Fibroblast of skin of abdomen (primary cell): ENCODE results near the gene CDC7. TPM values are rescaled to one million over a fixed set of nuclear protein-coding genes. Genes with fewer than 3 reads are reported as not detected.
"Not testable (repeated sequence)": the region's sequence is repeated elsewhere in the genome, so short reads cannot be mapped to it uniquely, and the experiment has no call there.

Experiments
- DNase-seq: peaks from one replicate; pipeline ENCODE4 v3.0.0-alpha.2; 2013
- polyA plus RNA-seq, 2 experiments: library from polyadenylated mRNA; unstranded; fragments of 120-200 nt; gene quantifications; one replicate each; pipeline ENCODE4 v1.2.1, GENCODE V29; 2013; ENCODE audit not compliant: insufficient read length in 2 of 2

Gene CDC7
- polyA plus RNA-seq (2013, experiment 1 of 2; ENCODE audit: insufficient read length) = 9.6 TPM
- polyA plus RNA-seq (2013, experiment 2 of 2; ENCODE audit: insufficient read length) = 8.9 TPM

- DNase-seq = peak; percentile 93
Measured at GRCh38 chr1:91500756-91501522, at the start of gene CDC7. CDC7 (plus strand) TSS chr1:91500851; CDS start chr1:91501717, 866 bp downstream.

DNA sequence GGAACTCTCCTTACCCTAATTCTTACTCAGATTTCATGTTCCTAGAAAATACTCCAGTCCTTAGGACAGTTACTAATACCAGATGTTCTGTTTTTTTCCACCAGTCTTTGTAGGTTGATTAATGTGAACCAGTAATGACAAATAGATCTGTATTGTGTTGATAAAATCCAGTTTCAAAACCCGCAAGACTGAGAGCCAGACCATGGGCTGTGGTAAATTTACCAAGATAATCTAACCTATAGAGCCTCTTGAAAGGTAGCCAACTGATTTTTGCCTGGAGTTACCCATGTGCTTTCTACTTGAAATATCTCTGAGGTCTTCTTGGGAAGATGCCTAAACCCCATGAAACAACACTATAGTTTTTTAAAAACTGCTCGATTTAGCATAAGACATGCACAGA lies 46.5 kb upstream of the CDC7 start:
- DNase-seq = peak; percentile 24

DNA sequence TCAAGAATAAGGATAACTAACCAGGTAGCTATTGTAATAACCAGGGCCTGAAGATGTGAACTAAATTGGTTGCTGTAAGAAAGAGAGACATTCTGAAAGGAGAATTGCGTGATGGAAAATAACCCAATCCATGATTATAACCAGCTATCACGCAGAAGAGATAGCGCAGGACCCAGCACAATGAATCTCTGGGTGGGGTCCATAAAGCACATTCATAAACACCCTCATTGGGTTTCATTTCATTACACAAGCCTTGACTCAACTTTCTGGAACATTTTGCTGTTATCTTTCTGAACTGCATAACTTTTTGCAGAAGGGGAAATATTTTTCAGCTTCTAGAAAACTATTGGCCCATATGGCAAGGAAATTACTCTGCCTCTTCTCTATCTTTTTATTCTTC lies 45.3 kb upstream of the CDC7 start:
- DNase-seq = no peak

GRCh38 chr1:91455896-91456295 lies 44.8 kb upstream of the CDC7 start:
- DNase-seq = no peak

DNA sequence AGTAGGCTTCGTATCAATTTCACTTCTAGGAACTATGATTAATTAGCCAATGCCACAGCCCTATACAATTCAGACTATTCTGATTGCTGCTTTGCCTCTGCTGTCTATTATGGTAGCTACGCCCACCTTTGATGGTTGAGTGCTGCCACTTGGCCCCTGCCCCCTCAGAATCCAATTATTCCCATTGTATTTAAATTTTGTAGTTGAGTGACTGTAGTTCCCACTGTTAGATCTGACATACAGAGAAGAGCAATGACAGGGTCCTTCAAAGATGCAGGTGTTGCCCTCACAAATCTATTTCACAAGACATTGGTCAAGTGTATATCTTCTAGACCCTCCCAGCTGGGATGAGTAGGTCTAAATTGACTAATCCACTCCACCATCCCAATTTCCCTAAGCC lies 35.3 kb upstream of the CDC7 start:
- DNase-seq = not testable (repeated sequence)

DNA sequence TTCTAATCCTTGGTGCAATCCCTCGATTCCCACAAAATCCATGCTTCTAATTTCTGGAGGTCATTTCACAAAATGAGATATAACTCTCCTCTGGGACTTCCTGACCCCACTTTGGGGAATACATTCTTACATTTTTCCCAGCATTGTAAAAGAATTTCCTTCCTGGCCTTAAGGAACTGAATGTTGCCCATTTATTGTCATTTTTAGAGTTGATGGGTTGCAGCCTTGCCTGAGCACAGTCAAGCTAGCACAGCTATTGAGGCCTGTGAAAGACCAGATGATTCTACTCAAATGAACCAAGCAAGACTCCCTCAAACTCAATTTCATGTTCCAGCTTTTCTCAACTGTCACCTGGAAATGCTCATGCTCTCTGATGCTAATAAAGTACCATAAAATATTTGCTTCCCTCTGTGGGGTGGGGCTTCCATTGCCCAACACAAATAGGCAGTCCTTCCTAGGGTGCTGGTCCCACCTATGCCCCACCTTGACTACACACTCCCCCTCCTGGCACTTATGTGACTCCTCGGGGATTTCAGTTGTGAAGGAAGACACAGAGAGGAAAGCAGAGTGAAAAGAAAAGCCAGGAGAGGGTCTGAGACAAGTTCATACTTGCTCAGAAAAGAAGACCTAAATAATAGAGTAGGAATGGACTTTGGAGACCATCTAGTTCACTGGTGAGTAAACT lies 24.0 kb upstream of the CDC7 start:
- no peak for DNase-seq

GRCh38 chr1:91487469-91487868 lies 13.2 kb upstream of the CDC7 start:
- no peak for DNase-seq

- DNase-seq = no peak
Measured at GRCh38 chr1:91490501-91490900, 10.2 kb upstream of the CDC7 start.

GRCh38 chr1:91498035-91498434 lies 2.6 kb upstream of the CDC7 start:
- DNase-seq = no peak

DNA sequence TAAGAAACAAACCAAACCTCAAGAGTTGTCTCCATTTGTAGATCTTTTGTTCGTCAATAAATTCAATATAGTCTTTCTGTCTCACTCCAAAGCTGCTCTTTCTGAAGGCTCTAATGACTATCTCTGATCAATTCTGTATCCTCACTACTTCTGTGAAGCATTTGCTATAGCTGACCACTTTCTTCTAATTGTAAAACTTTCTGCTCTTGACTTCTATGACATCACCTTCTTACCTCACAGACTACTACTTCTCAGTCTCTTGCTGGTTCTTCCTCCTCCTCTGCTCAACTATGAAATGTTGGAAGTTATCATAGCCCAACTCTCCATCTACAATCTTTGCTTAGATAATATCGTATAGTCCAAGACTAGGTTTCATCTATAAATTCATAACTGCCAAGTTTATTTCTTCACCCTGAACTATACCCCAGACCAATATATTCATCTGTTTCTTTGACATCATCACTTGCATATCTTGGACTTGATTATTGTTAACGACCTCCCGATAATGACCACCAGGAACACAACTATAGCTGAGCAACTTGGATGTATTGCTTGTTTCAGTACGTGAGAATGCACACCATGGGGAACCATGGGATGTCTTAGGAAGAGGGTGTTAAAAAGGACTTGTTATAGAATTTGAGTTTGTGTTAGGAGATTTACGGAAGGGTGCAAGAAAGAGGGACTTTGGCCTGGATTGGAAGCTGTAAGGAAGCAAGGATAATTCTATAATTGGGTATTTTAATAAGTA lies 2.0 kb upstream of the CDC7 start:
- no peak for DNase-seq

DNA sequence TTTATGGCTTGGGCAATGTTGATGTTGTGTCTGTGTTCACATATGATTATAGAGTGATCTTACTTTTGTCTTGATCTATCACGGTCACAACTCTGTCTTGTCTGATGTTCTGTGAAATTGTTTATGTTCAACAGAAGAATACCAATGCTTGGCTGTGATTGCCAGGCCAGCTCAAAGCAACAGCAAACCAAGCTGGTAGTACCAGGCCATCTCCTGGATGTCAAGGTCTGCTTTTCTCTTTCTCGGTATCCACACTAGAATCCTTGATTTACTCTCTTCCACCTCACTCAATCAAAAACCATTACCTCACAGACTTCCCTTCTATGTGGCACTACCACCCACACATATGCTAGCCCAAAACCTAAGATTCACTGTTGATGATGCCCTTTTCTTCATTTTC lies 1.3 kb upstream of the CDC7 start:
- DNase-seq = no peak

- no peak for DNase-seq
Measured at GRCh38 chr1:91499904-91500755, 521 bp upstream of the CDC7 start.

DNA sequence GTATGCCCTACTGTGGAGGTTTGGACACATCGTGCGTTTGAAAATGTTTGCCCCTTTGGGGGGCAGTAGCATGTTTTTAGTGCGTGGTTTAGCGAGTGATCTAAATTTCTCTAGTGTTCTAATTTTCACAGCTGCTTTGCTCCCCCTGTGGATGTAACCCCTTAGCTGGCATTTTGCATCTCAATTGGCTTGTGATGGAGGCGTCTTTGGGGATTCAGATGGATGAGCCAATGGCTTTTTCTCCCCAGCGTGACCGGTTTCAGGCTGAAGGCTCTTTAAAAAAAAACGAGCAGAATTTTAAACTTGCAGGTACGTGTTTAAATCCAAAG lies 836 bp downstream of the CDC7 start:
- no peak for DNase-seq

GRCh38 chr1:91501971-91502671 lies 1.5 kb downstream of the CDC7 start:
- DNase-seq = no peak

- DNase-seq = peak; percentile 41
Measured at GRCh38 chr1:91502672-91503184, 2.1 kb downstream of the CDC7 start.

- no peak for DNase-seq
Measured at GRCh38 chr1:91503332-91503900, 2.8 kb downstream of the CDC7 start.

DNA sequence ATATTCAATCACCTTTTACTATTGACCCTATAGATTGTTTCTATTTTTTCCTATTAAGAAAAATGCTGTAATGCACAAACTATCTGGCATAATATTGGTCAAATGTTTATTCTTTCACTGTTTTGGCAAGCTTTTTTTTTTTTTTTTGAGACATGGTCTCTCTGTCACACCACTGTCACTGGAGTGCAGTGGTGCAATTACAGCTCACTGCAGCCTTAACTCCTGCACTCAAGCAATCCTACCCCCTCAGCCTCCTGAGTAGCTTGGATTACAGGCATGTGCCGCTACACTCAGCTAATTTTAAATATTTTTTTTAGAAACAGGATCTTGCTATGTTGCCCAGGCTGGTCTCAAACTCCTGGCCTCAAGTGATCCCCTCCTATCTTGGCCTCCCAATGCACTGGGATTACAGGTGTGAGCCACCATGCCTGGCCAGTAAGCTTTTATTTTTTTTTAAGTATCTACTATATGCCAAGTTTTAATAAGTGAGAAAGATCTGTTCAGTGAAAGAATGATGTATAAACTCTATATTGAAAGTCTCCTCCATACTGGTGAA lies 3.4 kb downstream of the CDC7 start:
- no peak for DNase-seq

DNA sequence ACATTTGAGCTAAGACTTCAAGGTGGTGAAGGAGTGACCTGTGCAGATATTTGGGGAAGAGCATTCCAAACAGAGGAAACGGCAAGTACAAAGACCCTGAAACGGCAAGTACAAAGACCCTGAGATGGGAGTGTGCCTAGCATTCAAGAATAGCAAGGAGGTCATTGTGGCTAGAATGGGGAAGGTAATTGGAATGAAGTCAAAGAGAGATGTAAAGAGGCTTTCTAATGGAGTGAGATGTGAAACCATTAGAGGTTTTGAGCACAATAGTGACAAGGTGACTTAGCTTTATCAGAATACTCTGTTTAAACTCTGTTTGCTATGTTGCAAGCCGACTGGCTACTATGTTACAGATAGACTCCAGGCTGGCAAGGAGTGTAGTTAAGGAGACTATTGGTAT lies 4.4 kb downstream of the CDC7 start:
- DNase-seq = no peak

- DNase-seq = no peak
Measured at GRCh38 chr1:91506071-91506470, 5.4 kb downstream of the CDC7 start.

DNA sequence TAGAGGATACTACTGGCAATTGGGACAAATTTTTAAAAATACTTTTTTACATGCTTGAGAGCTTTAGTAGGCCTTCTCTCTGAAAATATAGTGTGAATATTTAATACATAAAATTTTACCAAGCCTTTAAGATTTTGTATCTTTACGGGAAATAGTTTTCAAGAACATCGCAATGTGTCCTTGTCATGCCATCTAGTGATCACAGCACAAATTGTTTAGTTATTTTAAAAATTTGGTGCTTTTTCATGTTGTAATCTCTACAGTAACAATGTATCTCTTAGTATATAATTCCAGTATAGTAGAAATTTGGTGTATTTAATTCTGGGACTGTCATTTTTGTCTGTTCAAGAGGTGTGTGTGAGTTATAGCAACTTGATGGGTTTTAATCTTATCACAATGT lies 6.7 kb downstream of the CDC7 start:
- no peak for DNase-seq

DNA sequence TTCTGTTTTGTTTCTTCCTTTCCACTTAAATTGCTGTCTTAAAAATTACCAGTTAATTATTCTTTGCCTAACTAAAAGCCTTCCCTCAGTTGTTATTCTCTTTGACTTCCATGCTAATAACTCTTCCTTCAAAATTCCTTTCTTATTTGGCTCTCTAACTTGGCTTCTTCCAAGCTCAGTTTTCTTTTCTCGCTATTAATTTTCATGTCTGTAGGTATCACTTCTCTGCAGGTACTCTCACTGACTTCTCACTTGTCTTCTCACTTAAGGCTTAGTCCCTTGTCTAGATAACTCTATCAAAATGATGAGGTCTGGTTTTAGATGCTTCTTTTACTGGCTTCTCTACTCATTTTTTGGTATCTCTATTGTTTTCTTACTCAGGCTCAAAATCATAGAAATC lies 10.1 kb downstream of the CDC7 start:
- no peak for DNase-seq
